SHP77 treated with DMSO at 0.1 percent for 48 hours (cell line): ENCODE data around the gene PPM1A.
A peak's percentile ranks its signal among the peaks of the same experiment; 100 is the strongest.

Source experiments
- DNase-seq: peaks from one replicate; lab custom pipeline; 2025; lab: John Stamatoyannopoulos, UW

The PPM1A gene

GRCh38 chr14:60248697-60249318, at the start of gene PPM1A:
Gene PPM1A, plus strand, starts transcription at chr14:60249221. Its CDS starts 33,483 bp downstream, at chr14:60282704.
- peak; percentile 86 for DNase-seq

GRCh38 chr14:60199321-60199720, 49.7 kb upstream of the PPM1A start:
- no peak for DNase-seq

GRCh38 chr14:60204104-60204842, 44.7 kb upstream of the PPM1A start:
- DNase-seq, result peak; percentile 38

GRCh38 chr14:60204843-60205774, 43.9 kb upstream of the PPM1A start:
- no peak for DNase-seq

- DNase-seq, result no peak
Measured at GRCh38 chr14:60206249-60206670, 42.8 kb upstream of the PPM1A start.

GRCh38 chr14:60206837-60207533, 42.0 kb upstream of the PPM1A start:
- no peak for DNase-seq

GRCh38 chr14:60210703-60211102, 38.3 kb upstream of the PPM1A start:
- DNase-seq, result no peak

- no peak for DNase-seq
Measured at GRCh38 chr14:60211153-60211552, 37.9 kb upstream of the PPM1A start.

- no peak for DNase-seq
Measured at GRCh38 chr14:60212503-60213371, 36.3 kb upstream of the PPM1A start.

GRCh38 chr14:60214003-60214402, 35.0 kb upstream of the PPM1A start:
- no peak for DNase-seq

- no peak for DNase-seq
Measured at GRCh38 chr14:60214415-60215126, 34.5 kb upstream of the PPM1A start.

- no peak for DNase-seq
Measured at GRCh38 chr14:60215127-60215444, 33.9 kb upstream of the PPM1A start.

- no peak for DNase-seq
Measured at GRCh38 chr14:60215520-60216420, 33.3 kb upstream of the PPM1A start.

GRCh38 chr14:60217713-60218112, 31.3 kb upstream of the PPM1A start:
- no peak for DNase-seq

GRCh38 chr14:60220084-60220483, 28.9 kb upstream of the PPM1A start:
- DNase-seq, result no peak

GRCh38 chr14:60220917-60221316, 28.1 kb upstream of the PPM1A start:
- DNase-seq, result no peak

GRCh38 chr14:60221457-60221856, 27.6 kb upstream of the PPM1A start:
- no peak for DNase-seq

- no peak for DNase-seq
Measured at GRCh38 chr14:60222820-60223219, 26.2 kb upstream of the PPM1A start.

GRCh38 chr14:60225265-60225664, 23.8 kb upstream of the PPM1A start:
- DNase-seq, result no peak
